Smooth muscle cell of the brain vasculature (primary cell): ENCODE measurements around the gene CA10.

Source experiments
- DNase-seq: peaks from one replicate; pipeline ENCODE4 v3.0.0-alpha.2; 2012; ENCODE audit warnings: low read depth, low spot score

Gene CA10

GRCh38 chr17:51769231-51769630 lies 389.3 kb downstream of the CA10 start:
- no peak for DNase-seq

GRCh38 chr17:51768706-51769105 lies 389.8 kb downstream of the CA10 start:
- no peak for DNase-seq

GRCh38 chr17:51767287-51767686 lies 391.2 kb downstream of the CA10 start:
- no peak for DNase-seq

- no peak for DNase-seq
These were observed 393.0 kb downstream of the CA10 start for GRCh38 chr17:51765282-51766135.

GRCh38 chr17:51764387-51764971 lies 394.0 kb downstream of the CA10 start:
- peak; percentile 10 for DNase-seq

- no peak for DNase-seq
These were observed 395.5 kb downstream of the CA10 start for GRCh38 chr17:51763058-51763457.

GRCh38 chr17:51761105-51761504 lies 397.4 kb downstream of the CA10 start:
- DNase-seq = no peak

GRCh38 chr17:51759260-51759659 lies 399.3 kb downstream of the CA10 start:
- DNase-seq = no peak

- no peak for DNase-seq
These were observed 407.4 kb downstream of the CA10 start for GRCh38 chr17:51751072-51751471.

GRCh38 chr17:51748749-51749604 lies 409.5 kb downstream of the CA10 start:
- DNase-seq = no peak

- no peak for DNase-seq
These were observed 412.1 kb downstream of the CA10 start for GRCh38 chr17:51746421-51746820.

GRCh38 chr17:51745993-51746392 lies 412.5 kb downstream of the CA10 start:
- no peak for DNase-seq

GRCh38 chr17:51743477-51743876 lies 415.0 kb downstream of the CA10 start:
- DNase-seq = no peak

GRCh38 chr17:51742571-51742970 lies 415.9 kb downstream of the CA10 start:
- no peak for DNase-seq

GRCh38 chr17:51741458-51741857 lies 417.1 kb downstream of the CA10 start:
- DNase-seq = no peak

GRCh38 chr17:51740531-51740930 lies 418.0 kb downstream of the CA10 start:
- DNase-seq = no peak

- no peak for DNase-seq
These were observed 419.1 kb downstream of the CA10 start for GRCh38 chr17:51739245-51739886.

GRCh38 chr17:51736356-51736755 lies 422.2 kb downstream of the CA10 start:
- no peak for DNase-seq

GRCh38 chr17:51734976-51735375 lies 423.5 kb downstream of the CA10 start:
- no peak for DNase-seq

GRCh38 chr17:51734462-51734861 lies 424.1 kb downstream of the CA10 start:
- DNase-seq = no peak

GRCh38 chr17:51733166-51733565 lies 425.3 kb downstream of the CA10 start:
- no peak for DNase-seq
